ENCODE data around the gene MSI1.

The MSI1 gene

DNA sequence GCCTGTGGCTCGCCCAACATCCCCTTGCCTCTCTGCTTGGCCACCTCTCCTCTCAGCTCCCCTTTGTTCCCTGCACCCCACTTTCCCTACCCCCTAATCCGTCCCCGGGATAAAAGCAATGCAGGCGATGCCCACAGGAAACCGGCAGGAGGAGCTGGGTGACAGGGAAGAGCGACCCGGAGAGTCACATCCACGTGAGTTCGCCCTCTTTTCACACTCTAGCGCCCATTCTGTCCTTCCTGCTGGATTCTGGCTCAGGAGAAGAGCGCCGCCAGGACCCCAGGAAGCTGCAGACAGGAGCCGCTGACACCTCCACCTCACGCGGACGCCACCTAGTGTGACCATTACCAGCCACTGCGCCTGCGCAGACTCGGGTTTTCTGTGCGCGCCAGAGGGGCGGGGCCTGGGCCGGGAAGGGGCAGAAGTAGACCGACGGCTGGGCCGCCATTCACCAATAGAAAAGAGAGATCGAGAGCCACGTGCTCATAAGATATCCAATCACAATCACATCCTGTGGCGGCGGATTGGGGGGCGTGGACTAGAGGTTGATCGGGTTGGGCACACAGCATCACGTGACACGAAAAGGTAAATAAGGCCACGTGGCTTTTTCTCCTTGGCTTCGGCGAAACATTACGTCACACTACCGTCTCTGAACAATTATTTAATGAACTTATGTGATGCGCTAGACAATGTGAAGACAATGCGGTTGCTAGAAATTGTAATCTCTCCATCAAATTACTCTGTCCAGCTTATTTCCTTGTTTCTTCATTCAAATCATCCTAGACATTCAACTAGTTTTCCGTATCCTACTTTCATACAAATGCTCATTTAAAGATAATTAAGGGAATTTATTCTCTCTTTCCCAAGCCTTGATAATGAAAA lies 51.5 kb downstream of the MSI1 start:
- peak; percentile 100 for DNase-seq

DNA sequence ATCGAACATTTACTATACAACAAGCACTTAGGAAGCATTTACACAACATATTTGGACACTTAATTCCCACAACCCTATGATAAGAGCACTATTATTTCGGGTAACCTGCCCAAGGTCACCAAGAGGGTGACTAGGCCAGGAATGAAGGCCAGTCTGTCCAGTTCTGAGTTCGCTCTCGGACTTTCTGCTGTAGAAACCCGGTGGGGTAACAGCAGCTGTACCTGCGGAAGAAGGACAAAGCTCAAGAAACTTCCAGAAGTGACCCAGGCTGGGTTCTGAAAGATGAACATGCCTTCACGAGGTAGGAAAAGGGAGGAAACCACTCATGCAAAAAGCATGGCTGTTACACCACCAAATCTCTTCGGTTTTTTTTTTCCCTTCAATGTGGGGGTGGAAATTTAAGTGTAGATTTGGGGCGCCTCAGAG lies 52.2 kb downstream of the MSI1 start:
- no peak for DNase-seq

- DNase-seq, result no peak
Measured at GRCh38 chr12:120314220-120314619, 54.7 kb downstream of the MSI1 start.

DNA sequence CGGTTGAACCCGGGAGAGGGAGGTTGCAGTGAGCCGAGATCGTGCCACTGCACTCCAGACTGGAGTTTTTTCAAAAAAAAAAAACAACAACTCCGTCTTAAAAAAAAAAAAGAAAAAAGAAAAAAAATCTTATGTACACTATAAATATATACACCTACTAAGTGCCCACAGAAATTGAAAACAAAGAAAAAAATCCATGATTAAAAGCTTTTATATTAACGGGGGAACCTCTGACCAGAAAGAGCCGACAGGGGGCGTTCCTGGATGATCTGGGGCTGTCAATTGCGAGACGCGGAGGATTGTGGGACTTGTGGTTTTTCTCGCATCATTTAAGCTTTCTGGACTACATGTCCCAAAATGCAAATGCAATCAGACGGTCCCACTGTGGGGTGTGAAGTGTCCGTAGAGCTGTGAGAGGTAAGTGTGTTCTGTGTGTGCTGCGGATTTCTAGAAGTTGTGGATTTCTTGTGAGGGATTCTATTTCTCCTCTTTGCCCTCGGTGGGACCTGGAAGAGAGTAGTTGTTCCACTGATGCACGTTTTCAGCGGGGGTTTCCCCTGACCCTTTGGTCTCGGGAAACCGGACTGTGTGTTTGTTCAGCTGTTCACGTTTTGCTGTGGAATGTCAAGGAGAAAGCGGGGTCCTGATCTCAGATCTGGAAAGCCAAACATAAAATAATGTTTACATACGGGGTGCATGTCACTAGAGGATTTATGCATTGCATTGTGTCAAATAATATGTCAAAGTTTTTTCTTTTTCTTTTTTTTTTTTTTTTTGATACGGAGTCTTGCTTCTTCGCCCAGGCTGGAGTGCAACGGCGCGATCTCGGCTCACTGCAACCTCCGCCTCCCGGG lies 66.8 kb downstream of the MSI1 start, which contains the start of gene SIRT4:
SIRT4 (plus strand) TSS at position 360 of the 854 bp plus-strand sequence. CDS start 1,241 bp downstream, outside the sequence.
- peak; percentile 93 for DNase-seq

- peak; percentile 96 for DNase-seq
Measured at GRCh38 chr12:120292661-120293531, 76.1 kb downstream of the MSI1 start, which contains the start of gene RNU4-1. Gene RNU4-1 (minus strand): TSS chr12:120293237.

DNA sequence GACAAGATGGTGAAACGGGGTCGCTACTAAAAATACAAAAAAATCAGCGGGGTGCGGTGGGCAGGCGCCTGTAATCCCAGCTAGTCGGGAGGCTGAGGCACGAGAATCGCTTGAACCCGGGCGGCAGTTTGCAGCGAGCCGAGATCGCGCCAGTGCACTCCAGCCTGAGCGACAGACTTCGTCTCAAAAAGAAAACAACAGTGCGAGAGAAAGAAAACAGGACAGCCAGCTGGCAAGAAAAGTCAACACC lies 76.6 kb downstream of the MSI1 start:
- no peak for DNase-seq

Data from activated CD4-positive, alpha-beta T cell treated with anti-CD3 and anti-CD28 coated beads, Interleukin-2, amount 50 U/mL, for 16 hours (primary cell).